ENCODE results near the gene CRYL1.

Gene CRYL1

DNA sequence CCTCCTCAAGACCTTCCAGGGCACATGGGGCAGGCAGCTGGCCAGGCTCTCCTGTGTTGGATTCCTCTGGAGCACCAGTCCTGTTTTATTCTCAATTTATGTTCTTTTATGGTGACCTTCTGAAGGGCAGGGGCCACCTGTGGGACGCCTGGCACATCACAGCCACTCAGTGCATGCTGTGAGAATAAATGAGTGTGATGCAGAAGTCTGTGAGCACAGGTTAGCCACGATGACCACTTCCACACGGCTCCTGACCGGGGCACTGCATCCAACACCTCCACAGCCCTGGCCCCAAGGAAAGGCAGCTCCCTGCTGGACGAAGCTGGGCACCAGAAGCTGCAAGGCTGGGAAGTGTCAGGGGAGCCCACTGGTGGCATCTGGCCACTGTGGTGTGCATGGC is 122.8 kb downstream of the CRYL1 start:
- H3K4me3 ChIP-seq (ENCODE audit: low read depth in 1 of 2, low read length in 1 of 2): no peak overlapping the region
- H3K36me3 ChIP-seq: no peaks in the 10 kb centered on the region
- H3K9me3 ChIP-seq: no peaks in the 10 kb centered on the region
- no peak for TF ChIP-seq CTCF (IDR thresholded peaks at IDR 0.05)
- H3K27me3 ChIP-seq: no peaks in the 10 kb centered on the region
- H3K27ac ChIP-seq: no peak overlapping the region
- no peaks in the 10 kb centered on the region for H3K4me1 ChIP-seq (ENCODE audit: control insufficient read depth in 1 of 2, insufficient read depth in 1 of 2, low read depth in 1 of 2, low read length in 1 of 2)

DNA sequence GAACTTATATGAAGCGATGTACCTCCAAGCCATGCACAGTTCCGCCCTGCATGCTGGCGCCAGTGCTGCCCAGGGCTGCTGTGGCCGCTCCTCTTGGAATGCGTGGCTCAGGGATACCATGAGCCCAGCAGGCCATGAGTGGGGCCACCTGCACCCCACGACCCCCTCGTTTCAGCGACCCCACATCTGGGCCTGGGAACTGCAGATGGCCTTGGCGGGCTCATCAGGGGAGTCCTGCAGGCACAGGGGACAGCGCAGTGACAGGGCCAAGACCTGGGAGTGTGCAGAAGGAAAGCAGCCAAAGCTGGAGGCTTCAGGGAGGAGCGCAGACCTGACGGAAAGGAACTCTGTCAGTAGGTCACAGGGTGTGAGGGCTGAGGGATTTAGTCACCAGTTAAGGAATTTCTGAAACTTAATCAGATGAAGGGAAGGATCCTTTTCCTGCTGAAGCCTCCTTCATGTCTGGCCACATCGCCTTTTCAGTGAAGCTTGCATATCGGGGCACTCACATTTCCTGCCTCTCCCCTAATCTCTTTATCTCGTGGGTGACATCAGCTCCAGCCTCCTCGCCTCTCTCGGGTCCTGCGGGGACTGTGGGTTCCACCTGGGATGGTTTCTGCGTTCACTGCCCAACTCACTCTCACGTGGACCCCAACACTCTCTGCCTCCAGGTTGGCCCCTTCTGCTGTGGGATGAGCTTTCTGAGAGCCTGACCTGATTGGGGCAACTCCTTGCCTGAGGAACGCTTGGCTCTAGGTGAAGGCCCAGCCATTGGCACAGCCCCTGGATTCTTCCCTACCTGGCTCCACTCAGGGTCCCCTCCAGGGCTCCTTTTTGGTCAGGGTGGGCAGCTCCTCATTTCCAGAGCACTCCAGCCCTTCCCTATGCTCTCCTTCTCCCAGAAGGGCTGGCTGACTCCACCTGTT is 123.5 kb downstream of the CRYL1 start:
- H3K27ac ChIP-seq: no peak overlapping the region

DNA sequence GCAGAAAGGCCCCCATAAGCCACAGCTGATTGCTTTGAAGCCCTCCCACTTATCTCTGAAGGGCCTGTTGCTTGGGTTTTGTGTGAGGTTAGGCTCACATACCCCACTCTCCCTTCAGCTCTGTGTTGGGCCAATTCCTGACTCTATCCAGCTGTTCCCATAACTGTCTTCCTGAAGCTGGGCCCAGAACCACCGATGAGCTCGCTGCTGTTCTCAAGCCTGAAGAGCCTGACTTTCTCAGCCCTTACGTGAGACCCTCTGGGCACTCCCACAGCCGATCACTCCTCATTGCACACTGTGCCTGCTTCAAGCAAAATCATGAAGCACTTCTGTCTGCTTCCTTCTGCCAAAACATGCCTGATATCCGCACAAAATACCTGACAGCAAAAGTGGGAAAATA is 124.1 kb downstream of the CRYL1 start:
- no peaks in the 10 kb centered on the region for H3K4me1 ChIP-seq (ENCODE audit: control insufficient read depth in 1 of 2, insufficient read depth in 1 of 2, low read depth in 1 of 2, low read length in 1 of 2)
- H3K27me3 ChIP-seq: no peaks in the 10 kb centered on the region
- H3K36me3 ChIP-seq: no peaks in the 10 kb centered on the region
- no peaks in the 10 kb centered on the region for H3K9me3 ChIP-seq
- no peak overlapping the region for H3K4me3 ChIP-seq (ENCODE audit: low read depth in 1 of 2, low read length in 1 of 2)
- no peak for TF ChIP-seq CTCF (IDR thresholded peaks at IDR 0.05)
- no peak overlapping the region for H3K27ac ChIP-seq

More for the DNA sequence above, 123.5 kb downstream of the CRYL1 start:
- Histone ChIP-seq H3K27me3 (no peaks in the 10 kb centered on the region), H3K9me3 (no peaks in the 10 kb centered on the region), H3K4me3 (ENCODE audit: low read depth in 1 of 2, low read length in 1 of 2) (no peak overlapping the region), H3K36me3 (no peaks in the 10 kb centered on the region), H3K4me1 (ENCODE audit: control insufficient read depth in 1 of 2, insufficient read depth in 1 of 2, low read depth in 1 of 2, low read length in 1 of 2) (no peaks in the 10 kb centered on the region)
- TF ChIP-seq CTCF (IDR thresholded peaks at IDR 0.05): no peak

- no peak overlapping the region for H3K4me3 ChIP-seq (ENCODE audit: low read depth in 1 of 2, low read length in 1 of 2)
- H3K9me3 ChIP-seq: no peaks in the 10 kb centered on the region
Observed at GRCh38 chr13:20400774-20401173, 124.9 kb downstream of the CRYL1 start.

DNA sequence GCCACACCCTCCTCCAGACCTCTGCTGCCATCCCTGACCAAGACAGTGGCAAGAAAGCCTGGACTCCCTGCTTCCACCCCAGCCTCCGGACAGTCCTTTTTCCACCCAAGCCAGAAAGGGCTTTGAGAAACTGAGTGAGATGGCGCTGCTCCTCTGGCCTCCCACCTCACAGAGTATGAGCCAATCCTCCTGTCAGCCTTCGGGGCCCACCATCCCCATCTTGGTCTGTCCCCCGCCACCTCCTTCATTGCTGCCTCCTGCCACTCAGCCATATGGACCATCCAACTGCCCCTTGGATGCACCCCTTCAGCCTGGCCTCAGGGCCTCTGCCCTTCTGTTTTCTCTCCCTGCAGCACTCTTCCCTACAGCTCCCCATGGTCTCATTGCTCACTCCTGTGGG is 125.7 kb downstream of the CRYL1 start:
- TF ChIP-seq CTCF (IDR thresholded peaks at IDR 0.05): no peak

More at GRCh38 chr13:20400774-20401173, 124.9 kb downstream of the CRYL1 start:
- Histone ChIP-seq H3K27me3 (no peaks in the 10 kb centered on the region), H3K27ac (no peak overlapping the region), H3K36me3 (no peaks in the 10 kb centered on the region), H3K4me1 (ENCODE audit: control insufficient read depth in 1 of 2, insufficient read depth in 1 of 2, low read depth in 1 of 2, low read length in 1 of 2) (no peaks in the 10 kb centered on the region)
- TF ChIP-seq CTCF (IDR thresholded peaks at IDR 0.05): no peak

More for the DNA sequence above, 125.7 kb downstream of the CRYL1 start:
- Histone ChIP-seq H3K36me3 (no peaks in the 10 kb centered on the region), H3K4me1 (ENCODE audit: control insufficient read depth in 1 of 2, insufficient read depth in 1 of 2, low read depth in 1 of 2, low read length in 1 of 2) (no peaks in the 10 kb centered on the region), H3K27ac (no peak overlapping the region), H3K4me3 (ENCODE audit: low read depth in 1 of 2, low read length in 1 of 2) (no peak overlapping the region), H3K9me3 (no peaks in the 10 kb centered on the region), H3K27me3 (peaks cover under 1% of the 10 kb centered on the region)

All from neutrophil (primary cell).